Measurements from ENCODE around the gene RAB27B.

Gene RAB27B

GRCh38 chr18:54791657-54792056, 36.6 kb upstream of the RAB27B start:
- Histone ChIP-seq H3K4me3 (no peak overlapping the region), H3K36me3 (ENCODE audit: insufficient read depth, low read length) (no peaks in the 10 kb centered on the region), H3K9me3 (ENCODE audit: low read depth, low read length) (no peaks in the 10 kb centered on the region), H3K9ac (ENCODE audit: insufficient read length) (no peak overlapping the region), H3K27ac (no peak overlapping the region)
- TF ChIP-seq POLR2AphosphoS5 (IDR thresholded peaks at IDR 0.05; ENCODE audit: borderline replicate concordance, low read depth, low read length) = no peak
- no peak for TF ChIP-seq EZH2 (IDR thresholded peaks at IDR 0.05)
- no peak for TF ChIP-seq FOXP2 (optimal IDR thresholded peaks at IDR 0.05; ENCODE audit: control extremely low read depth, extremely low read length, insufficient read depth)
- DNase-seq (ENCODE audit: low read depth, low spot score) = no peak

GRCh38 chr18:54792079-54792478, 36.2 kb upstream of the RAB27B start:
- DNase-seq (ENCODE audit: low read depth, low spot score) = no peak
- Histone ChIP-seq H3K9ac (ENCODE audit: insufficient read length) (no peak overlapping the region), H3K36me3 (ENCODE audit: insufficient read depth, low read length) (no peaks in the 10 kb centered on the region), H3K27ac (no peak overlapping the region), H3K4me3 (no peak overlapping the region), H3K9me3 (ENCODE audit: low read depth, low read length) (no peaks in the 10 kb centered on the region)
- TF ChIP-seq POLR2AphosphoS5 (IDR thresholded peaks at IDR 0.05; ENCODE audit: borderline replicate concordance, low read depth, low read length) = no peak
- TF ChIP-seq FOXP2 (optimal IDR thresholded peaks at IDR 0.05; ENCODE audit: control extremely low read depth, extremely low read length, insufficient read depth) = no peak
- no peak for TF ChIP-seq EZH2 (IDR thresholded peaks at IDR 0.05)

GRCh38 chr18:54794823-54795222, 33.5 kb upstream of the RAB27B start:
- TF ChIP-seq POLR2AphosphoS5 (IDR thresholded peaks at IDR 0.05; ENCODE audit: borderline replicate concordance, low read depth, low read length) (no peak), FOXP2 (optimal IDR thresholded peaks at IDR 0.05; ENCODE audit: control extremely low read depth, extremely low read length, insufficient read depth) (no peak), EZH2 (IDR thresholded peaks at IDR 0.05) (no peak)
- no peak overlapping the region for H3K9ac ChIP-seq (ENCODE audit: insufficient read length)
- H3K36me3 ChIP-seq (ENCODE audit: insufficient read depth, low read length) = no peaks in the 10 kb centered on the region
- no peaks in the 10 kb centered on the region for H3K9me3 ChIP-seq (ENCODE audit: low read depth, low read length)
- DNase-seq (ENCODE audit: low read depth, low spot score) = no peak
- no peak overlapping the region for H3K4me3 ChIP-seq
- no peak overlapping the region for H3K27ac ChIP-seq

DNA sequence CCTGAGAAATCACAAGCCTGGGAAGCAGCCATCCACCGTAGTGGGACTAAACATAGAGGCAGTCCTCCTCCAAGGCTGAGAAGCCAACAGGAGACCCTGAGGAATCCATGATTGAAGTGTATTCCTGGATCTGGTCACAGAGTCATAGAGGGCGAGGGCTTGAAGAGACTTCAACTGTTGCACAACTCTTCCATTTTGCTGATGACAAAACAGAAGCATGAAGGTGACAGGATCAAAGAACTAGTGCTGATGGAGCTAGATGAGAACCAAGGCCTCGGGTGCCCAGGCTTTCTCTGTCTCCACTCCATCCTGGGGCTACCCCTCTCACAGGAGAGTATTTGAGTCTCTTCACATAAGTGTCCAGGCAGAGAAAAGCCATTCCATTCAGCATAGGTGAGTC, 30.1 kb upstream of the RAB27B start:
- DNase-seq (ENCODE audit: low read depth, low spot score) = no peak
- no peak for TF ChIP-seq EZH2 (IDR thresholded peaks at IDR 0.05)
- TF ChIP-seq POLR2AphosphoS5 (IDR thresholded peaks at IDR 0.05; ENCODE audit: borderline replicate concordance, low read depth, low read length) = no peak
- no peak for TF ChIP-seq FOXP2 (optimal IDR thresholded peaks at IDR 0.05; ENCODE audit: control extremely low read depth, extremely low read length, insufficient read depth)
- Histone ChIP-seq H3K27ac (no peak overlapping the region), H3K9ac (ENCODE audit: insufficient read length) (no peak overlapping the region), H3K4me3 (no peak overlapping the region), H3K9me3 (ENCODE audit: low read depth, low read length) (no peaks in the 10 kb centered on the region), H3K36me3 (ENCODE audit: insufficient read depth, low read length) (no peaks in the 10 kb centered on the region)

DNA sequence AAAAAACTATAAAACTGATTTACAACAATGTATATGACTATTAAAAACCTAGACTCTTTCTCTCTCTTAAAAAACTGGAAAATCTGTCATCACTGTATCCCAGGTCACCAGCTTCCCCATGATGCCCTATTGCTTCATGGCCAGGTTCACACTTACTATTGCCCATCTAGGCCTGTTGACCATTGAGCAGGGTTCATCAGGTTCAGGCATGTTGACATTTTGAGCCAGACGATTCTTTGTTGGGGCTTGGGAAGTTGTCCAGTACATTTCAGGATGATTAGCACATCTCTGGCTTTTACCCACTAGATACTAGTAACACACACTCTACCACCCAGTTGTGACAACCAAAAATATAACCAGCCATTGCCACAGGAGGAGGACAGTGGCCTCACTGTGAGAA, 26.9 kb upstream of the RAB27B start:
- Histone ChIP-seq H3K36me3 (ENCODE audit: insufficient read depth, low read length) (no peaks in the 10 kb centered on the region), H3K9me3 (ENCODE audit: low read depth, low read length) (no peaks in the 10 kb centered on the region), H3K4me3 (no peak overlapping the region), H3K27ac (no peak overlapping the region), H3K9ac (ENCODE audit: insufficient read length) (no peak overlapping the region)
- DNase-seq (ENCODE audit: low read depth, low spot score) = no peak
- TF ChIP-seq FOXP2 (optimal IDR thresholded peaks at IDR 0.05; ENCODE audit: control extremely low read depth, extremely low read length, insufficient read depth) = no peak
- no peak for TF ChIP-seq EZH2 (IDR thresholded peaks at IDR 0.05)
- TF ChIP-seq POLR2AphosphoS5 (IDR thresholded peaks at IDR 0.05; ENCODE audit: borderline replicate concordance, low read depth, low read length) = no peak

DNA sequence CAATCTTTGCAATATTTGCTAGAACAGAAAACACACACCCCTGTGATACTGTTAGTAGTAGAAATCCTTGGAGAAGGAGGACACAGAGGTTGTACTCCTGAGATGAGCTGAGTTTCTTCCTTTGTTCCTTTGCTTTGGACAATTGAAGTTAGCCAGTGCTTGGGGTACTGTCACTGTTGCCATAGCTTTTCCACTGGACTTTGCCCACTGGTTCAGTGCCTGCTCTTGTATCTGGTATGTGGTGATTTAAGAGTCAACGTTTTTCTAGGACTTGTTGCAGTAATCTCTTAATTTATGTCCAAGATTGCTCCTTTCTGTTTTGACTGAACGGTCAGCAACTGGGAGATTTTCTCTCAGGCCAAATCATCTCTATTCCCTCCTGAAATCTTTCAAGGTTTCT, 26.1 kb upstream of the RAB27B start:
- TF ChIP-seq FOXP2 (optimal IDR thresholded peaks at IDR 0.05; ENCODE audit: control extremely low read depth, extremely low read length, insufficient read depth) (no peak), POLR2AphosphoS5 (IDR thresholded peaks at IDR 0.05; ENCODE audit: borderline replicate concordance, low read depth, low read length) (no peak), EZH2 (IDR thresholded peaks at IDR 0.05) (no peak)
- no peak overlapping the region for H3K27ac ChIP-seq
- no peak overlapping the region for H3K9ac ChIP-seq (ENCODE audit: insufficient read length)
- H3K36me3 ChIP-seq (ENCODE audit: insufficient read depth, low read length) = no peaks in the 10 kb centered on the region
- no peaks in the 10 kb centered on the region for H3K9me3 ChIP-seq (ENCODE audit: low read depth, low read length)
- H3K4me3 ChIP-seq = no peak overlapping the region
- DNase-seq (ENCODE audit: low read depth, low spot score) = no peak

DNA sequence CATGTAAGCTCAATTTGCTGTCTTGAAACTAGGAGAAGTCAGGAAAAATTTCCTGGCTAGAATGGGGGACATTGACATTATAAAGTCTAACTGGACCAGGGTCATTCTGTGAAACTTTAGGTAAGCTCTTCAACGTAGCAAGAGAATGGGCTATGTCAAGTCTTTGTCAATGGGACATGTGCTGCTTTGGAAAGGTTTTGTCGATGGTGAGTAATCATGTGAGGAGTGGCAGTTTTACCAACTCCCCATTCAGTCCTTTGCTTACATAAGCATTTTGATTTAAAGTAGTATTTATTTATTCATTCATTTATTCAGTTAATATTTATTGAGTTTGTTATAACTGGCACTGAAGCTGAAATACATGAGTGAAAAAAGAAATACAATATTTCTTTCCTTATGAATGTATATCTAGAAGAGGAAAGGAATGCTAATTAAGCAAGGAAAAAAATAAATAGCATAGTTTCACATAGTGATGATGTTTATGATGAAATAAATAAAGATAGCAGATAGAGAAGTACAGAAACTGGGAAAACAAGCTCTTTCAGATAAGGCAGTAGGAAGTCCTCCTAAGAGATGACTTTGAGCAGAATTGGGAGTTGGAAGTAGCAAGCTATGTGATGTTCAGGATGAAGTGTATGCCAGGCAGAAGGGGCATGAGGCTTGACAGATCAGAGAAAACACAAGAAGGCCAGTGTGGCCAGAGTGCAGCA, 25.4 kb upstream of the RAB27B start:
- Histone ChIP-seq H3K36me3 (ENCODE audit: insufficient read depth, low read length) (no peaks in the 10 kb centered on the region), H3K4me3 (no peak overlapping the region), H3K9me3 (ENCODE audit: low read depth, low read length) (no peaks in the 10 kb centered on the region), H3K9ac (ENCODE audit: insufficient read length) (no peak overlapping the region), H3K27ac (no peak overlapping the region)
- TF ChIP-seq POLR2AphosphoS5 (IDR thresholded peaks at IDR 0.05; ENCODE audit: borderline replicate concordance, low read depth, low read length) (no peak), FOXP2 (optimal IDR thresholded peaks at IDR 0.05; ENCODE audit: control extremely low read depth, extremely low read length, insufficient read depth) (no peak), EZH2 (IDR thresholded peaks at IDR 0.05) (no peak)
- no peak for DNase-seq (ENCODE audit: low read depth, low spot score)

GRCh38 chr18:54805571-54806334, 22.5 kb upstream of the RAB27B start:
- Histone ChIP-seq H3K4me3 (no peak overlapping the region), H3K27ac (no peak overlapping the region), H3K9me3 (ENCODE audit: low read depth, low read length) (no peaks in the 10 kb centered on the region), H3K36me3 (ENCODE audit: insufficient read depth, low read length) (no peaks in the 10 kb centered on the region), H3K9ac (ENCODE audit: insufficient read length) (no peak overlapping the region)
- no peak for TF ChIP-seq FOXP2 (optimal IDR thresholded peaks at IDR 0.05; ENCODE audit: control extremely low read depth, extremely low read length, insufficient read depth)
- TF ChIP-seq EZH2 (IDR thresholded peaks at IDR 0.05) = no peak
- no peak for TF ChIP-seq POLR2AphosphoS5 (IDR thresholded peaks at IDR 0.05; ENCODE audit: borderline replicate concordance, low read depth, low read length)
- DNase-seq (ENCODE audit: low read depth, low spot score) = no peak
